Muscle layer of duodenum (tissue), 2 donors: ENCODE data around the gene LHX2.
"Not testable (repeated sequence)": the region's sequence is repeated elsewhere in the genome, so short reads cannot be mapped to it uniquely, and the experiment has no call there.

Experiments
- H3K27ac ChIP-seq: one replicate; pipeline ENCODE4 v1.7.0; 2013; ENCODE audit warnings: mild to moderate bottlenecking, low read length
- H3K27me3 ChIP-seq: one replicate; pipeline ENCODE4 v1.7.0; 2013; ENCODE audit warnings: low read depth, mild to moderate bottlenecking, control low read depth, low read length
- H3K36me3 ChIP-seq, 2 donors: one replicate each; pipeline ENCODE4 v1.7.0; 2013; ENCODE audit warnings: low read length in 2 of 2, control low read depth in 1 of 2, mild to moderate bottlenecking in 1 of 2; ENCODE audit not compliant: insufficient read depth in 2 of 2, control insufficient read depth in 1 of 2
- H3K4me1 ChIP-seq, 2 donors: one replicate each; pipeline ENCODE4 v1.7.0; 2013; ENCODE audit warnings: low read length in 2 of 2, mild to moderate bottlenecking in 2 of 2, control low read depth in 1 of 2, moderate library complexity in 1 of 2; ENCODE audit not compliant: insufficient read depth in 2 of 2, control insufficient read depth in 1 of 2
- H3K4me3 ChIP-seq, 2 donors: one replicate each; pipeline ENCODE4 v1.7.0; 2013; ENCODE audit warnings: low read length in 2 of 2, low read depth in 1 of 2, mild to moderate bottlenecking in 1 of 2
- H3K9me3 ChIP-seq, 2 donors: one replicate each; pipeline ENCODE4 v1.7.0; 2013; ENCODE audit warnings: low read length in 2 of 2, control low read depth in 1 of 2, mild to moderate bottlenecking in 1 of 2; ENCODE audit not compliant: control insufficient read depth in 1 of 2
- donor health status: healthy.

The LHX2 gene, protein sequence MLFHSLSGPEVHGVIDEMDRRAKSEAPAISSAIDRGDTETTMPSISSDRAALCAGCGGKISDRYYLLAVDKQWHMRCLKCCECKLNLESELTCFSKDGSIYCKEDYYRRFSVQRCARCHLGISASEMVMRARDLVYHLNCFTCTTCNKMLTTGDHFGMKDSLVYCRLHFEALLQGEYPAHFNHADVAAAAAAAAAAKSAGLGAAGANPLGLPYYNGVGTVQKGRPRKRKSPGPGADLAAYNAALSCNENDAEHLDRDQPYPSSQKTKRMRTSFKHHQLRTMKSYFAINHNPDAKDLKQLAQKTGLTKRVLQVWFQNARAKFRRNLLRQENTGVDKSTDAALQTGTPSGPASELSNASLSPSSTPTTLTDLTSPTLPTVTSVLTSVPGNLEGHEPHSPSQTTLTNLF

DNA sequence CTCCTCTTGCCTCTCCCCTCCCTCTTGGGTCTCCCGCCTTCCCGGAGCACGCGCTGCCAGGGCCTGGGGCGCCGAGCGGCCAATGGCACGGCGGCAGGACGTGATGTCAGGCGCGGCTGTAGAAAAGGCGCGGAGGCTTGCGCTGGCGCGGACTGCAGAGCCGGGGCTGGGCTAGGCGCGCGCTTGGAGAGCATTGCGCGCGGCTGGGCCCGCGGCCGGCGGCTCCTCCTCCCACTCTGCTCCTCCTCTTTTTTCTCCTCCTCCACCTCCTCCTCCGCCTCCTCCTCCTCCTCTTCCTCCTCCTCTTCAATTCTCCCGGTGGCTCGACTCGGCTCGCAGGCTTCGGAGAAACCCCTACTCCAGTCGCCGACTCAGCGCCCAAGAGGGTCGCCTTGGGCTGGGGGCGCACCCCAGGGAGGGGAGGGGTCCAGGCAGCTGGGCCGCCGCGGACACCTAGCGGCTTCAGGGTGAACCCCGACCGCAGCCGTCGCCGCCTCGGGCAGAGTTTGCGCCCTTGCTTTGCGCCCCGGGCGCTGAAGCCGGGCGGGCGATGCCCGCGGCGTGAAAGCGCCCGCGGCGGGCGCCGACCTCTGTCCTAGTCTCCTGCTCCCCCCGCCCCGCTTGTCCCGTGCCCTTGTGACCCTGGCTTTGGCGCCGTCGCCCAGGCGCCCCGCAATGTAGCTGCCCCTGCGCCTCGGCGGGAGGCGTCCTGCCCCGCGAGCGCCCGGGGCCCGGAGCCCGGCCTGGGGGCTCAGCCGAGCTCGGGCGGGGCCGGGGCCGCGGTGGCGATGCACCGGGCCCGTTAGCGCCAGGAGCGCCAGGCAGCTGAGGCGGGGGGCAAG lies at the start of gene LHX2:
TSS of gene LHX2 (plus strand) at position 309 of the 842 bp plus-strand sequence. CDS start 581 bp downstream, outside the sequence.
- no peaks in the 10 kb centered on the region for H3K9me3 ChIP-seq
- H3K27ac ChIP-seq, result no peak within 1 kb of the TSS
- peak within 1 kb of the TSS; percentile 26 to 57 for H3K4me3 ChIP-seq
- peaks cover 87% of the 10 kb centered on the region for H3K27me3 ChIP-seq
- peaks cover 0 to 63% of the 10 kb centered on the region in 2 donors for H3K4me1 ChIP-seq
- no peaks in the 10 kb centered on the region for H3K36me3 ChIP-seq

DNA sequence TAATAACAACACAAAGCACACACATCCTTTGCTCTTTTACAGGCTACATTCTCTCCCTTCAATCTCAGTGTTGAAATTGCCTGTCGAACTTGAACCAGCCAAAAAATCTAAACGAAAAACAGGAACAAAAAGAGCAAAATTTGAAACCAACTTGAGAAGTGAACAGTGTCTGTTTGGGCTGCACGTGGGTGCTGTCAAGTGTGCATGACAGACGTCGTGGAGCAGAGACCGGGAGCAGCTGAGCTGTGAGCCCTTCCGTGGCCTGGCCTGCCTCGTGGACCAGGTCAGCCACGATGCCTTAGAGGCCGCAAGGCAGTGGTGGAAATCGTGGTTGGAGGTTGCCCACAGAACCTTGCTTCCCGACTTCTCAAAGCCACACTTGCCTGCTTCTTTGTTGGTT lies 46.8 kb upstream of the LHX2 start:
- H3K36me3 ChIP-seq, result no peaks in the 10 kb centered on the region
- H3K27ac ChIP-seq, result no peak overlapping the region
- H3K27me3 ChIP-seq, result peaks cover 4% of the 10 kb centered on the region
- H3K4me3 ChIP-seq, result no peak overlapping the region
- no peaks in the 10 kb centered on the region for H3K4me1 ChIP-seq
- H3K9me3 ChIP-seq, result no peaks in the 10 kb centered on the region

DNA sequence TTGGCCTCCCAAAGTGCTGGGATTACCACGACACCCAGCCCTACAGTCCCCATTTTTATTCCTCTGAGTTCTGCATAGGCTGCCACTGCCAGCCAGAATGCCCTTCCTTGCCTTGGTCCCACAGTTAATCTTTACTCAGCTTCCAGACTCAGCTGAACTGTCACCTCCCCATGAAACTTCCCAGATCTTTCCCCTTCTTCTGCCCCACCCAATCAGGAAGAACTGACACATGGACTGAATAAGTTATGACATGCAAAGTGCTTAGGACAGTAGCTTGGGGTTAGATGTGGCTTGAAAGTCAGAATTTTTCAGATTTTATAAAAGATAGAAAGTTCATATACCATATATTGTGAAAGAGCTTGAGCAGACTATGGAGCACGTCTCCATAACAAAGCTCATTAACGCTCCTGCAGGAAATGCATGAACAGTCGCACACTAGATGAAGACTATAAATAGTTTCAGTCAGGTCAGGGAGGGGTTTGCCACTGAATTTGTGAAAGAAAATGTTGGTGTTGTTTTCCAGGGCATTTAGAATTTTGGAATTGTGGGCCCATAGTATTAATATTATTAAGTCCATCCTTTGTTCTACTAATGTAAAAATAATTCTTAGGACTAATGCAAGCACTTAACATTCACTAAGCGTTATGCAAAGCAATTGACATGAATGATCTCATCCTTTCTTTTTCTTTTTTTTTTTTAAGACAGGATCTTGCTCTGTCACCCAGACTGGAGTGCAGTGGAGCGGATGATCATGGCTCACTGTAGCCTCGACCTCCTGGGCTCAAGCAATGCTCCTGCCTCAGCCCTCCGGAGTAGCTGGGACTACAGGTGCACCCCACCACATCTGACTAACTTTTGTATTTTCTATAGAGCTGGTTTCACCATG lies 45.5 kb upstream of the LHX2 start:
- no peaks in the 10 kb centered on the region for H3K9me3 ChIP-seq

DNA sequence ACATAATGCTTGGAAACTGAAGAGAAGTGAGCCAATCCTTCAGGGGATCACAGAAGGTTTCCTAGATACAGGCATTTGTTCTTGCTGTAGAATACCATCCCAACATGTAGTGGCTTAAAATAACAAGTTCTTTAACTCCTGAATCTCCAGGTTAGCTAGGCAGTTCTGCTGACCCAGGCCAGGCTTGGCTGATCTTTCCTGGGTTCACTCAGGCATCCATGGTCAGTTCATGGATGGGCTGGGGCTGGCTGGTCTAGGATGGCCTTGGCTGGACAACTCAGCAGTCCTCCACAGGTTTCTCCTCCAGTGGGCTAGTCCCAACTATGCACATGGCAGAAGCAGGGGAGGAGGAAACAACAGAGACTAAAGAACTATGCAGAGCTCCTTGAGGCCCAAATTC lies 44.2 kb upstream of the LHX2 start:
- Histone ChIP-seq H3K27ac (no peak overlapping the region), H3K4me1 (no peaks in the 10 kb centered on the region), H3K36me3 (no peaks in the 10 kb centered on the region), H3K9me3 (no peaks in the 10 kb centered on the region), H3K27me3 (no peaks in the 10 kb centered on the region), H3K4me3 (no peak overlapping the region)

More for the DNA sequence above, 45.5 kb upstream of the LHX2 start:
- no peaks in the 10 kb centered on the region for H3K36me3 ChIP-seq
- H3K27ac ChIP-seq, result no peak overlapping the region
- H3K4me3 ChIP-seq, result no peak overlapping the region
- no peaks in the 10 kb centered on the region for H3K4me1 ChIP-seq
- peaks cover 1% of the 10 kb centered on the region for H3K27me3 ChIP-seq

DNA sequence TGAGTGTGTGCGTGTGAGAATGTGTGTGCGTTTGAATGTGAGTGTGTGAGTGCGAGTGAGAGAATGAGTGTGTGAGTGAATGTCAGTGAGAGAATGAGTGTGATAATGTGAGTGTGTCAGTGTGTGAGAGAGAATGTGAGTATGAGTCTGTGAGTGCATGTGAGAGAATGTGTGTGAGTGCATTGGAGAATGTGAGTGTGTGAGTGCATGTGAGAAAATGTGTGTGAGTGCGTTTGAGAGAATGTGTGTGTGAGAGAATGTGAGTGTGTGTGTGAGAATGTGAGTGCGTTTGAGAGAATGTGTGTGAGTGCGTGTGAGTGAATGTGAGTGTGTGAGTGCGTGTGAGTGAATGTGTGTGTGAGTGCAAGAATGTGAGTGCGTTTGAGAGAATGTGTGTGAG lies 39.0 kb upstream of the LHX2 start:
- no peaks in the 10 kb centered on the region for H3K36me3 ChIP-seq
- H3K4me1 ChIP-seq, result no peaks in the 10 kb centered on the region
- H3K27ac ChIP-seq, result no peak overlapping the region
- H3K9me3 ChIP-seq, result no peaks in the 10 kb centered on the region
- no peak overlapping the region for H3K4me3 ChIP-seq
- H3K27me3 ChIP-seq, result no peaks in the 10 kb centered on the region

DNA sequence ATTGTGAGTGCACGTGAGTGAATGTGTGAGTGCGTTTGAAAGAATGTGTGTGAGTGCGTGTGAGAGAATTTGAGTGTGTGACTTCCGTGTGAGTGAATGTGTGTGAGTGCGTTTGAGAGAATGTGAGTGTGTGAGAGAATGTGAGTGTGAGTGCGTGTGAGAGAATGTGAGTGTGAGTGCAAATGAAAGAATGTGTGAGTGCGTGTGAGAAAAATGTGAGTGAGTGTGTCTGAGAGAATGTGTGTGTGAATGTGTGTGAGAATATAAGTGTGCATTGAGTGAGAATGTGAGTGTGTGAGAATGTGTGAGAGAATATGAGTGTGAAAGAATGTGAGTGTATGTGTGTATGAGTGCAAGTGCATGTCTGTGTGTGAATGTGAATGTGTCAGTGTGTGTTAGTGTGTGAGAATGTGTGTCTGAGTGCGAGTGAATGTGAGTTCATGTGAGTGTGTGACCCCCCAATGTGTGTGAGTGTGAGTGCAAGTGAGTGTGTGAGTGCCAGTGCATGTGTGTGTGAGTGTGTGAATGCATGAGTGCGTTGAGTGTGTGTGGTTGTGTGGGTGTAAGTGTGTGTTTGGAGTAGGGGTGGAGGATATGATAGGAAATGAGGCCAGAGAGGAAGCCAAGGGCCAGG lies 37.9 kb upstream of the LHX2 start:
- H3K36me3 ChIP-seq, result no peaks in the 10 kb centered on the region
- H3K9me3 ChIP-seq, result no peaks in the 10 kb centered on the region
- H3K4me1 ChIP-seq, result no peaks in the 10 kb centered on the region
- H3K27me3 ChIP-seq, result no peaks in the 10 kb centered on the region
- H3K27ac ChIP-seq, result no peak overlapping the region
- H3K4me3 ChIP-seq, result no peak overlapping the region

DNA sequence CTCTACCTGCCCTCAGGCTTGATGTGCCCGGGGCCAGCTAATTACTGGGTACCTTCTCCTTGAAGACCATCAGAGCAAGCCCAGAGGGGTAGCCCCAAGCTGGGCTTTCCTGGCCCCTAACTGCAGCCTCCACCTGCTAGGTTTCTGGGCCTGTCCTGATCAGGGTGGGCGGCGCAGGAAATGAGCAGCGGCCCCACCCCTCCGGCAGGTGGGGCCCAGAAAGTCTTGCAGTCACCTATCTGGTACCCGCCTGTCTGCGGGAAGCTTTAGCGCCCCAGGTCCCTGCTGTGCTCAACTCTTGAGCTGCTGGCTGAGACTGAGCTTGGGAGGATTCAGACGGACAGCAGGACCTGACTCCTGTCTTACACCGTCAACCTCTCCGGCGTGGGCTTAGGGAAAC lies 37.1 kb upstream of the LHX2 start:
- Histone ChIP-seq H3K4me1 (no peaks in the 10 kb centered on the region), H3K4me3 (no peak overlapping the region), H3K27me3 (no peaks in the 10 kb centered on the region), H3K36me3 (no peaks in the 10 kb centered on the region), H3K27ac (no peak overlapping the region), H3K9me3 (no peaks in the 10 kb centered on the region)

DNA sequence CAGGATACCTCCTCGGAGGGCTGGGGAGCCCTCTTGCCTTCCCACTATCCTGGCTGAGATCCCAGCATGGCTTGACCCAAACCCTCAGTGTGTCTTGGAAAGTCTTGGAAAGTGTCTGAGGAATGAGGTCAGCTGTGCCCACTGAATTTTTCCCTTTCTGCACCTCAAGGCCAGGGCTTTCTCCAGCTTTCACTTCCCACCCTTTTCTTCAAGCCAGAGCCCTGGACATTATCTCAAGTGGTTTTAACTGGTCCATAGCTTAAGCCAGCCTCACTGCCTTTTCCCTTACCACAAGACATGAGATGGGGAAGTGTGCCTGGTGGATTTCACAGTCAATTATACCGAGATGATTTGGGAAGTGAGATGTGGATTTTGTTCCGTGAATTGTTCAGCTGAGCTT lies 35.7 kb upstream of the LHX2 start:
- Histone ChIP-seq H3K9me3 (no peaks in the 10 kb centered on the region), H3K4me3 (no peak overlapping the region), H3K36me3 (no peaks in the 10 kb centered on the region), H3K27me3 (no peaks in the 10 kb centered on the region), H3K4me1 (no peaks in the 10 kb centered on the region), H3K27ac (no peak overlapping the region)

DNA sequence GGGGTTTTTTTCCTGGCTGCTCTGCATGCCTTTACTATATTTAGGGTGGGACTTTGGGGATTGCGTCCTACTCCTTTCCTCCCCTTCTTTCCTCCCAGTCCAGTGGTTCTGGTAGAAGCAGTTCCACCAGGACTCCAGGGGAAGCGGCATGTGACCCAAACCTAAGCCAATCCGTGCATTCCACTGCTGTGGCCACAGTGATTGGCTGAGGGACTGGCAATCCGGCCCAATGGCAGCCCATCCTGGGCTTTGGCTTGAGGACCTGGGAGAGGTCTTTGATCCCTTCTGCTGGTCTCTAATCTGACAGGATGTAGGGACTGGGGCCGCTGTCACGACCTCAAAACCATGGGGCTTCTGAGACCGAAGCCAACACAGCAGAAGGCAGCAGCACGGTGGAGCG lies 35.0 kb upstream of the LHX2 start:
- H3K27me3 ChIP-seq, H3K4me3 ChIP-seq, H3K27ac ChIP-seq, H3K4me1 ChIP-seq, H3K36me3 ChIP-seq, H3K9me3 ChIP-seq: not testable (repeated sequence)

DNA sequence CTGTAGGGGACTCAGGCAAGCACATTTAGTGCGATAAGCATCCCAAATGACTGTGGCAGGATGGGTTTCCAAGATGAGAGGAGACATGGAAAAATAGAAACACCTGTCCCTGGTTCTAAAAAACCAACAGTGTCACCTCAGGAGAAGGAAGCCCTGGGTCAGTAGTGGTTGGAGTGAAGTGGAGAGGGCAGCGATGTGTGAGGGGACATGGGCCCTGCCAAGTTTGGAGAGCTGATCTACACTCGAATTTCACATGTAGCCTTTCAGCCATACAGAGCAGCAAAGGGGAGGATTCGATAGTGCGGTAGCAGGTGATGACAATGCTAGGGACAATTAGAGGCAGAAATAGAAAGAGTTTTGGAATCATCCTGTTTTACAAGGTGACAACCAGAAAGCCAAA lies 32.6 kb upstream of the LHX2 start:
- Histone ChIP-seq H3K9me3 (no peaks in the 10 kb centered on the region), H3K27me3 (no peaks in the 10 kb centered on the region)

More for the DNA sequence above, 32.6 kb upstream of the LHX2 start:
- Histone ChIP-seq H3K4me1 (no peaks in the 10 kb centered on the region), H3K36me3 (no peaks in the 10 kb centered on the region), H3K4me3 (no peak overlapping the region), H3K27ac (no peak overlapping the region)
